Stimulated activated CD4-positive, alpha-beta T cell treated with anti-CD3 and anti-CD28 coated beads, Interleukin-12 subunit alpha, Interleukin-12 subunit beta, amount 100 ng/mL, for 24 hours (primary cell): ENCODE results near the gene RAB8B.
"Not testable (repeated sequence)": the region's sequence is repeated elsewhere in the genome, so short reads cannot be mapped to it uniquely, and the experiment has no call there.

Source experiments
- DNase-seq, 2 experiments: peaks; one replicate each; pipeline ENCODE4 v3.0.0-alpha.2; 2020; ENCODE audit warnings: low read depth in 2 of 2

RAB8B gene

DNA sequence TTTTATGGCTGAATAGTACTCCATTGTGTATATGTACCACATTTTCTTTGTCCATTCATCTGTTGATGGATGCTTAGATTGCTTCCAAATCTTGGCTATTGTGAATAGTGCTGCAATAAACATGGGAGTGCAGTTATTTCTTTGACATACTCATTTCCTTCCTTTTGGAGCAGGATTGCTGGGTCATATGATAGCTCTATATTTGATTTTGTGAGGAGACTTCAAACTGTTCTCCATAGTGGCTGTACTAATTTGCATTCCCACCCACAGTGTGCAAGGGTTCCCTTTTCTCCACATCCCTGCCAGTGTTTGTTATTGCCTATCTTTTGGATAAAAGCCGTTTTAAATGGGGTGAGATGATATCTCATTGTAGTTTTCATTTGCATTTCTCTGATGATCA, 47.7 kb downstream of the RAB8B start:
- DNase-seq = not testable (repeated sequence)

DNA sequence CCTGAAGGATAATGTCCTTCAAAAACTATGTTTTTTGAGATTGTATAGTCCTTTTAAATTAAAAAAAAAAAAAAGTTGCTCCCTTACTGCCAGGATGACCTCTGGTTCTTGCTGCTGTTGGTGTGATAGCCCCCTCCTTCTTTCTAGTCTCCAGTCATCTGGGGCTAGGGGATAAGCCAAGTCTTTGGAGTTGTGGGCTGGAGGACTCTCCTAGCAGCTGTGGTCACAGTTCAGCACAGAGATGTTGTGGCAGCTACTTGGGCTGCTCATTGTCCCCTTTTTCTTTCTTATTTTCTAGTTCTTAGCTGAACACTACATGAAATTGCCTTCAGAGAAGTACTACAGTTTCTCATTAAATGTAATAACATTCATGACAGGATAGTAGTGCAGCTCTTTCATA, 48.8 kb downstream of the RAB8B start:
- DNase-seq = no peak

DNA sequence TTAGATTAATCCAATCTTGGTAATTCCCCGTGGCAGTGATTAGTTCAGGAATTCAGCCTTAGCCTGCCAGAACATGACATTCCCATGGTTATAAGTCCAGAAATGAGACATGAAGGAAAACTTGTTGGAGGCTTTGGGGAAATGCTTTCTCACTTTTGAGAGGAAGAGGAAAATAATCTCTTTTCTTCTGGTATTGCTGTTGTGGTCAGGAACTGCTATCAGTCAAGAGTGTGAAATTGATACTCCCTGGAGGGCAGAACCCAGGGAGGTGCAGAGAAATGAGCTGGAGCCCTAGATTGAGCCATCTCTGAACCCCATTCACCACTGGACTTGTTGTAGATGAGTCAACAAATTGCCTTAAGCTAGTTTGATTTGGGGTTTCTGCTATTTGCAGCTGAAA, 49.4 kb downstream of the RAB8B start:
- peak in 1 of 2 experiments; percentile 14 for DNase-seq

DNA sequence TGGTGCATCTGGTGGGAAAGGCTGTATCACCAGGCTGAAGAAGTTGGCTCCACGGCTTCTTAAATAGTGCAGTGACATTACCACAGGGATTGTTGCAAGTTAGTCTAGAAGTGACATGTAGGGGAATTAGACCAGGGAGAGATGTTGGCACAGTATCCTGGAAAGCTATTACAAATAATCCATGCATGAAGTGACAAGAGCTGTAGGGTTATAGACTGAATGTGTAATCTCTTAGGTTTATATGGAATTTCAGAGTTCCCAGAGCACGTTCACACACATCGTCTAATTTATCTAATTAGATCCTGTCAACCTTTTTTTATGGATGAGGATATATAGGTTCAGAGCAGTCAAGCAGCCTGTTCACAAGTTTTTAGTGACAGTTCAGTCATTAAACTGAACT, 50.7 kb downstream of the RAB8B start:
- DNase-seq = no peak

DNA sequence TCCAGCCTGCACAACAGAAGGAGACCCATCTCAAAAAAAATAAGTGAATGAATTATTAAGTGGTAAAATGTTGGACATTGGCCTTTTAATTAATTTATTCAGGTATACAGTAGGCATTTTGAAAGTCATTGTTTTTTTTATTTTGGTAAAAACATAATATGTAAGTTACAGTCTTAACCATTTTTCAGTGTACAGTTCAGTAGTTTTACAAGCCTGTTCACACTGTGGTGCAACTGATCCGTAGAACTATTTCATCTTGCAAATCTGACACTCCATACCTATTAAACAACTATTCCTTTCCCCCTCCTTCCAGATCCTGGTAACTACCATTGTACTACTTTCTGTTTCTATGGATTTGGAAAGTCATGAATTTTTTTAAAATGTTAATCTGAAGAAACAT, 51.9 kb downstream of the RAB8B start:
- DNase-seq = no peak

DNA sequence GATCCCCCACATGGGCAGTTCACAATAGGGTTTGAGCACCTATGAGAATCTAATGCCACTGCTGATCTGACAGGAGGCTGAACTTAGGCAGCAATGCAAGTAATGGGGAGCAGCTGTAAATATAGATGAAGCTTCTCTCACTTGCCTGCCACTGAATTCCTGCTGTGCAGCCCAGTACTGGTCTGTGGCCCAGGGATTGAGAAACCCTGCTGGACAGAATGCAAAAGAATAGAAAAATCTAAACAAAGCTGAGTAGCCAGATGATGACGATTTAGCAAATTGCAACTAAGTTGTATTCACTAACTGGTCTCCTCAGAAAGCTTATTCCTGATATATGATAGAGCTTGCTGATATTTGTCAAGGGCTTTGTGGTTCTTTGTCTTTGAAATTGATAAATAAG, 53.7 kb downstream of the RAB8B start:
- DNase-seq = no peak

DNA sequence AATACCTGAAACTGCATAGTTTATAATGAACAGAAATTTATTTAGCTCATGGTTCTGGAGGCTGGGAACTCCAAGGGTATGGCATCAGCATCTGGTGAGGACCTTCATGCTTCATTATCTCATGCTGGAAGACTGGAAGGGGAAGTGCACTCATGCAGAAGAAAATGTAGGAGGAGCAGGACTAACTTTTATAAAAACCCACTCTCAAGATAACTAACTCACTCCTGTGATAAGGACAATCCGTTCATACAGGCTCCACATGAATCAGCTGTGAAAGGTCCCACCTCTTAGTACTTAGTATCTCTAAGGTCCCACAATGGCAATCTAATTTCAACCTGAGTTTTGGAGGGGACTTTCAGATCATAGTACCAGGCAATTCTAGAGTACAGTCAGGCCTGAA, 54.4 kb downstream of the RAB8B start:
- DNase-seq = no peak

DNA sequence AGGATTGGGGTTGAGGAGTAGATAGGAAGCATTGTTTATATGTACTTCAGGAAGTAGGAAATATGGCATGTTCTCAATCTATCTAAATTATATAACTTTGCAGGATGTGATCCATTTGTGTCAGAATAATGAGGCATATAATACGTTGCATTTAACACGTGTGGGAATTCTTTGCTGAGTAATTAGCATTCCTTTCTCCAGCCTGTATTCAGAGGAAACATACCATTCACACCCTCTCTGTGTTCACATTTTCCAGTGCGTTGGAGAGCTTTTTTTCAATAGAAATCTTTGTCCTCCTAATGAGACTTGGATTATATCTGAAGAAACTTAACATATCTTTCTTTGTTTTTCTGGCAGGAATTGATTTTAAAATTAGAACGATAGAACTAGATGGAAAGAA, 55.0 kb downstream of the RAB8B start:
- DNase-seq = no peak

DNA sequence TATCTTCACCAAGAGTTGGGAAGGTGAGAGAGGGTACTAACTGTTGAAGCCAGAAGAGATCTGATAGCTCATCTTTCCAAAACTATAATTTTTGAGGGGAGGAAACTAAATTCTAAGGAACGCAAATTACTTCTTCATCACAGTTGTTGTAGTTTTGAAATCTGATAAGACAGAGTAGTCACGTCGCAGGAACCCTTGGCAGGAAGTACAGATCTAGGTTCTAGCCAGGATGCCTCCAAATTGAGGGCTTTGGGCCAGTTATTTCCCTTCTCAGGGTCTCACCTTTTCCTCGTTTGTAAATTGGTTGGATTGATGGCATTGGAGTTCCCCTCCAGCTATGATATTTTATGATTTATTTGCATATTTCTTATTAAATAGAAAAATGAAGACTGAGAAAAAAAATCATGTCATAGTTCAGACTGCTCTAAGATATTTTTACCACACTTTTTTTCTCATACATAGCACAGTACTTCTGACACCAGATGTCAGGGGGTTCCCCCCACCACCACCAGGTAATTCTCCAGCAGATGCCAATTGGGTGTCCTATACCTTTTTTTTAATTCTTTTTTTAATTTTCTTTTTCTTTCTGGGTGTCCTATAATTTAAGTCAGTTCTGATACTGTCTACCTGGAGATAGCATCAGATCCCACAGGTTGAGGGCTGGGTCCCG, 55.7 kb downstream of the RAB8B start:
- DNase-seq = no peak

DNA sequence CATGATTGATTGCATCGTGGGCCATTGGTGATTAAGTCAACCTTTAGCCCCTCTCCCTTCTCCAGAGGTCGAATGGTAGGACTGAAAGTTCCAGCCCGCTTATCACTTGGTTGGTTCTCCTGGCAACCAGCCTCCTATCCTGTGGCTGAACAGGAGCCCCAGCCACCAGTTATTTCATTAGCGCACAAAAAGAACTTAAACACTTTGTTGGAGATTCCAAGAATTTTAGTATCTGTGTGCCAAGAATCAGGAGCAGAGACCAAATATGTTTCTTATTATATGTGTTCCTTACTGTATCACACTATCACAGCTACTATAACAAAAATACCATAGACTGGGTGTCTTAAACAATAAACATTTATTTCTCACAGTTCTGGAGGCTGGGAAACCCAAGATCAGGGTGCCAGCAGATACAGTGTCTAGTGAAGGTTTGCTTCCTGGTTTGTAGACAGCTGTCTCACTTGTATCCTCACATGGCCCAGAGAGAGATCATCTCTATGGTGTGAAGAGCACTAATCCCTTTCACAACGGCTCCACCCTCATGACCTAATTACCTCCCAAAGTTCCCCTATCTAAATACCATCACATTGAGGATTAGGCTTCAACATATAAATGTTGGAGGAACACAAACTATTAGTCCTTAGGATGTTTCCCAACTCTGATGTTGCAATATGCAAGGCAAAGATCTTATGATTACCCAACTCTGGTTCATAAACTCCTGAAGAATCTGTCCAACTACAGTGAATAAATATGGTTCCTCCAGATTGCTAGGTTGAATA, 57.5 kb downstream of the RAB8B start:
- no peak for DNase-seq

DNA sequence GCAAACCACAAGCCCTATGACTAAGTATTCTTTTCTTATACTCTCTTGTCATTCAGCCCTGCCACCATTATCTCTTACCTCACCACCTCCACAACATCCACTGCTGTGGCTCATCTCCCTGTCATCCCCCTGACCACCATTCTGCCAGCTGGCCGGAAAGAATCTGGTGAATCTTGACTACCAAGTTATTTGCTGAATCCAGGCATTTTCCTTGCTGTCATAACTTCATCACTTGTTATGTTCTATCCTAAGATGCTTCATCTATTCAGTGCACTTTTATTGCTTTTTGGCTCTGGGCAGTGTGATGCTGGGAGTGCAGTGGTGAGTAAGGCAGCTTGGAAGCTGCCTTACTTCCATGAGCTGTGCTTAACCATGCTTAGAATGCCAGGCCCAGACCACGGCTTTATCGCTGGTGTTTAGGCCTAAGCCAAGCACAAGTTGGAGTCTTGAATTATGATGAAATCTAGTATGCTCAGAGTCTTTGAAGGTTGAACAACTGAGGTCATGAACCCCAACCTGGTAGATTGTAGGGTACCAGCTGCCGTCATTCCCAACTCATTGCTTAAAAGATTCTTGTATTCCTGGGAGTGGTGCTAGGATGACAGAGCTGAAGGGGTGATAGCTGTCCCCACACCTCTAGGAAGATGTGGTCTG, 61.0 kb downstream of the RAB8B start:
- no peak for DNase-seq

DNA sequence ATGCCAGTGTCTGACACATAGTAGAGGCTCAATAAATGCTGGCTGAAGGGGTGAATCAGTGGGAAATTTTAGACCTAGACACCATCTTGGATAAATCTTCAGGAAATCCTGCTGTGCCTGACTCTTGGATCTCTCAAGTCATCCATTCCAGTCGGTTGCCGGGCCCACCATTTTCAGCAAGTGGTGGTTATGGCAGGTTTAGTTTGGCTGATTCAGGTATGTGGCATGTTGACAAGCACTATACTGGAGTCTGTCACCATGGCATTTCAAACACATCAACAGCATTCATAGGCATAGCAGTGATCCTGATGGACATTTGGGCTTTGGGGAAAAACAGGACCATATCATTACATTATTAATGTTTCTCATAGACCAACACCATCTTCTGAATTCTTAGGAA, 62.3 kb downstream of the RAB8B start:
- no peak for DNase-seq

DNA sequence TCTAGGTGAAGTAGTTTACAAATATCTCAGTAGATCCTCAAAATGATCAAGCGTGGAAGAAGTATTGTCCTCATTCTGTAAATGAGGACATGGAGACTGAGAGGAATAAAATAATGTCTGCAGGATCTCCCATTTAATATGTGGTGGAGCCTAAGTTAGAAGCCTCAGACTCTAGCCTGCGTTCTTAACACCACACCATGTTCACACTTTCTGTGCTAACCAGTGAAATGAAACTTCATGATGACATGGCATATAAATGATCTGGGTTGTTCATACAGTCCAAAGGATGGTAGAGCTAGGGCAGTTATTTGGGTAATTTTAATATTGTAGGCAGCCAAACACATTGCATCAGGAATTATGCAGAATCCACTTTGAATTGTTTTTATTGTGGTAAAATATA, 62.9 kb downstream of the RAB8B start:
- no peak for DNase-seq

DNA sequence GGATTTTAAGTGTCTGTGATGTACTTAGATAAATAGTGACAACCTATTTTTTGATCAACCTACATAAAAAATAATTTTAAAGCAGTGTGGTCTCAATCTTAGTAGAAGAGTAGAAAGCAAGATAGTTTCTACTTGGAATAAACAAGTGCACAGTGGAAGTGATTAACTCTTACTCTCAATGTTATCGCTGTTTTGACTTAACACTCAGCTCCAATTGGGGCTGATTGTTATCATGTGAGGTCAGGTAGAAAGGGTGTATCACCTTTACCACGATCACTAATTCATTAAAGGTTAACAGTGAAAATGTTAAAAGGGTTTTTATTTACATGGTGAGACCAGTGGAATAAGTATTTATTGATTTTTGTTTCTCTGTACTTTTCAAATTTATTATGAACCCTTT, 65.6 kb downstream of the RAB8B start:
- no peak for DNase-seq

DNA sequence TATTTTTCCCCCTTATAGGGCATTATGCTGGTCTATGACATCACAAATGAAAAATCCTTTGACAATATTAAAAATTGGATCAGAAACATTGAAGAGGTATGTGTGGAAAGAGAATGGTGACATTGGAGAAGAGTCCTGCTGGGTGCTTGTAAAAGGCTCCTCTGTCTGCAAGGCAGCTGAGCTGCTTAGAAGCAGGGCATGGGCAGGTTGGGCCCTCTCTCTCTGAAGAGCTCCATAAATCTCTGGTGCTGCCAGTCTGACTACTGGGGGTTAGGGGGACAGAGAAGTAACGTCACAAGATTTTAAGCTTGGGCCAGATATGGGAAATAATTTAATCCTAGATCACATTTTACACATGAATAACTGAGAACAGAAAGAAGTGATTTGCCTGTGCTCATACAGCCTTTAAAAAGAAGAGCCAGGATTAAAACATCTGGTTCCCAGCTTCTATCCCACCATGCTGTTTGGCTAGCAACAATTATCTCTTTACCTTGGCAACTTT, 66.1 kb downstream of the RAB8B start:
- DNase-seq = no peak

DNA sequence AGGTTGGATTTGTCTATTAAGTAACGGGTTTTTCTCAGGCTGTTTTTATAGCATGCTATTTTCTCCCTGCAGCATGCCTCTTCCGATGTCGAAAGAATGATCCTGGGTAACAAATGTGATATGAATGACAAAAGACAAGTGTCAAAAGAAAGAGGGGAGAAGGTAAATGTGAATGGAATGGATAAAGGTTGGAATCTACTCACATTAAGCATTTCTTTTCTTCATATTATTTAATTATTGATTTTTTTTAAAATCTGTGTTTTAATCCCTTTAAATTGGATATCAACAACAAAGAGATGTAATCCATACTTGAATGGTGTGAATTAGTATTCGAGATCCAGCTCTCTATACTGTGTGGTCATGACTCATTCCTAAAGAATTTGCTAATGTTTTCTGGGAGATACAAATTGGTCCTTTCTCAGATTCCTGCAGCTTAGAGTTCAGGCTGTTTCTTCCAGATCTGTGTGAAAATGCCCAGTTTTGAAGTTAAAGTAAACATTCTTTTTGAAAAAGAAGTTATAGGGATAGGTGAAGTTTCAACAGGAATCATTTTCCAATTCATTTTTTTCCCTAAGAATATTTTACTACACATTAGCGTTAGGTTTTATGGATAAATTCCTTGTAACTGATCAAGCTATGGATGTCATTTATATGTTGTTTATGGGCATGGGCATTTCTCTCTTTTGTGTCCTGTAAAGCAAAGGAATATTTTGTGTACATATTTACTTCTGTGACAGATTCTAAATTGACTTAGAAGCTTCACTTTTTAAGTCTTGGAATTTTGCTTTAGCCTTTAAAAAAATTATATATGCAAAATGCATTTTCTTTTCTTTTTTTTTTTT, 67.2 kb downstream of the RAB8B start:
- no peak for DNase-seq

DNA sequence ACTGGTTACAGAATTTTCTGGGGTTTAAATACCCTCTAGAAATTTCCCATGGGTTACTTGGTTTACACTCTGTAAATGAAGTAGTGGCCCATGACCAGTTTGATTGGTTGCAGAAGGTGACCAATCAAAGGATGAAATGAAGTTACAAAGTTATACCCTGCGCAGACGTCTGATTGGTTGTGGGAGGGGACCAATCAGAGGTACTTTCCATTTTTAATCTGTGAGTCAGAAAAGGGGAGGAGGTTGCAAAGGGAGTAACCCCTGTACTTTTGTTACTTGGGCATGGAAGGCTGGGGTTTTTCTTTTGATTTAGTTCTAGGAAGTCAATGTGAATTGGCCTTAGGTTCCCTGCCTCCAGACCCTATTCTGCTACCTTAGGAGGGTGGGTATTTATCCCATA, 69.3 kb downstream of the RAB8B start:
- DNase-seq = no peak

DNA sequence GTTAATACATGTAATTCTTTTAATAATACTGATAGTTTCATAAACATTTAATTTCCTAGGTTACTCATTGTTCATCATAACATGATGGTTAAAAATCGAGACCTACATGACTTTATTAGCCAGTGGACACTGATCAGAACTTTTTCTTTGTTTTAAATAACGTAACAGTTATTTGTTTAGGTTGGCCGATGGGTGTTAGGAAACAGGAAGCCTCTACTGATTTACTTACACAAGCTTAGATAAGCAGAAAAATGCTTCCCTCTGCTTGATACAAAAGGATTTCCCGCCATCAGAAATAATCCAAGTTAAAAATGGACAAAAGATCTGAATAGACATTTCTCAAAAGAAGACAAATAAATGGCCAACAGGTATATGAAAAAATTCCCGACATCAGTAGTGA, 71.4 kb downstream of the RAB8B start:
- DNase-seq = no peak

DNA sequence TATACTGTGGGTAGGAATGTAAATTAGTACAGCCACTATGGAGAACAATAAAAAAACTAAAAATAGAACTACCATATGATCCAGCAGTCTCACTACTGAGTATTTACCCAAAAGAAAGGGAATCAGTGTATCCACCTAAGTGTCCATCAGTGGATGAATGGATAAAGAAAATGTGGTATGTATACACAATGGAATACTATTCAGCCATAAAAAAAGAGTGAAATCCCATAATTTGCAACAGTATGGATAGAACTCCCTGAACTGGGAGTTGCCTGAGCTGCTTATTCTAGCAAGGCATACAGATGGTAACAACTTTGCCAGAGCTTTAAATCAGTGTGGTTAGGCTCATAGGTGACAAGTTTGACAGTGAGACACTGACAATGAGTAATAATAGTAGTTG, 71.9 kb downstream of the RAB8B start:
- no peak for DNase-seq

DNA sequence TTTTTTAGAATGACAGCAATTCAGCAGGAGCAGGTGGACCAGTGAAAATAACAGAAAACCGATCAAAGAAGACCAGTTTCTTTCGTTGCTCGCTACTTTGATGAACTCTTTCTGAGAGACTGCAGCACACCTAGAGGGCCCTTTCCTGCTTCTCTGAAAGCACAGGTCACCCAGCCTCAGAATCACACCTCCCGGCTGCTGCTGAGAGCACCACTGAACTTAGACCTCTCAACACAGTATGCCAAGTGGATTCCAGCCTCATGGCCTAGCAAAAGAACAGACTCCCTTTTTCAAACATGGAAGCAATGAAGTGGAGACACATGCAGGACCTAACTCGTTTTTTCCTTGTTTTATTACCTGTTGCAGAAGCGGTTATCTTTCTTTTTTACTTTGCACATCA, 74.1 kb downstream of the RAB8B start:
- DNase-seq = no peak

DNA sequence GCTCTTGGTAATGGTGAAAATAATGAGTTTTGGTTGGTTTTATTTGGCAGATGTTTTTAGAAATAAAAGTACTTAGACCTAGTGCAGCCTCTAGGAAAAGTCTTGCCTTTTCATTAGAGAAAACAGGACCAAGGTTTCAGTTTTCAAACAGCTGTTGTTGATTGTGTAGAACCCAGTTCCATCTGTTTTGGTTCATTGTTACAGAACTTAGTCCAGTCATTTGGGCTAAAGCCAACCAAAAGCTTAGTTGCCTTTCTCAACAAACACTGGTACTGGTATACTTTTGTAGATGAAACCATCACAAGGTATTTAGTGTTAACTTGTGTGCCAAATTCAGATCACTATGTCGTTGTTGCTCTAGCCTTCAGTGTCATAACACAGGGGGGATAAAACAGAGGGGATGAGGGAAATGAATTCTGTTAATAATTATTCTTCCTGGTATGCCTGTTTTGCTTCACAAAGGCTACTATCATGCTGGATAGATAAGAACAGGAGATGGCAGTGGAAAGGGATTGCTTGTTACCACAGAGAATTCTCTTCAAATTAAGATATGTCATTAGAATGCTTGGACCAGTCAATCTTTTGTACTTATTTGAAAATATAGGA, 75.4 kb downstream of the RAB8B start:
- DNase-seq = no peak

DNA sequence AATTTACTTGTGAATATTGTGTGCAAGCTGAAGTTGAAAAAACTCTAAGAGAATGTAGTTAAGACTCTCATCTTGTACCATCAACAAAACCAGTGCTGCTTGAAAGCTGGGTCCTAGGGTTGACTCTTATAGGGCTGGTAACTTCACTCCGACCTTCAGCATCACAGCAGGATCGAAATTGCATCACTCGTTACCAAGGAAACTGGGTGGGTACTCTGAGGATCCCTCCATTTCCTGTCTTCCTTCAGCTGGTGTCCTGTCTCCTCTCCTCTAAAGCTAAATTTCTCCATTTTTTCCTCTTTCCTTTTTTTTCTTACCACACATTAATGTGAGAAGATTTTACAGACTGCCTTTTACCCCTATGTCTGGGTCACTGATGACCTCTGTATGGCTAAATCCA, 85.0 kb downstream of the RAB8B start:
- DNase-seq = no peak
